ENCODE results near the gene SND1.
"Not testable (repeated sequence)": the region's sequence is repeated elsewhere in the genome, so short reads cannot be mapped to it uniquely, and the experiment has no call there.

The SND1 gene

DNA sequence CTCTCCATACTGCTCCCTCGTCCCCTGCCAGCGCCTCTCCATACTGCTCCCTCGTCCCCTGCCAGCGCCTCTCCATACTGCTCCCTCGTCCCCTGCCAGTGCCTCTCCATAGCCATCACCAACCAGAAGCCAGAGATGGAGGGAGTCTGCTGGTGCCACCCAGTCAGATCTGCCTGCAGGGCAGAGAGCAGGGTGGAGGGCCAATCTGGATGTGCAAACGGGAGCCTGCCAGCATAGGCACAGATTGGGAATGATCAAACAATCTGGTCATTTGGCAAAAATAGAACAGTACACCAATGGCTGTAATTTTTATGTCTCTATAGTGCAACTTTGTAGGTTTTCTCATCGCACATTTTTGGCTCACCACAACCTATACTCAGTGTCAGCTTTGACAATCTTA is 456.1 kb downstream of the SND1 start:
- DNase-seq: no peak

DNA sequence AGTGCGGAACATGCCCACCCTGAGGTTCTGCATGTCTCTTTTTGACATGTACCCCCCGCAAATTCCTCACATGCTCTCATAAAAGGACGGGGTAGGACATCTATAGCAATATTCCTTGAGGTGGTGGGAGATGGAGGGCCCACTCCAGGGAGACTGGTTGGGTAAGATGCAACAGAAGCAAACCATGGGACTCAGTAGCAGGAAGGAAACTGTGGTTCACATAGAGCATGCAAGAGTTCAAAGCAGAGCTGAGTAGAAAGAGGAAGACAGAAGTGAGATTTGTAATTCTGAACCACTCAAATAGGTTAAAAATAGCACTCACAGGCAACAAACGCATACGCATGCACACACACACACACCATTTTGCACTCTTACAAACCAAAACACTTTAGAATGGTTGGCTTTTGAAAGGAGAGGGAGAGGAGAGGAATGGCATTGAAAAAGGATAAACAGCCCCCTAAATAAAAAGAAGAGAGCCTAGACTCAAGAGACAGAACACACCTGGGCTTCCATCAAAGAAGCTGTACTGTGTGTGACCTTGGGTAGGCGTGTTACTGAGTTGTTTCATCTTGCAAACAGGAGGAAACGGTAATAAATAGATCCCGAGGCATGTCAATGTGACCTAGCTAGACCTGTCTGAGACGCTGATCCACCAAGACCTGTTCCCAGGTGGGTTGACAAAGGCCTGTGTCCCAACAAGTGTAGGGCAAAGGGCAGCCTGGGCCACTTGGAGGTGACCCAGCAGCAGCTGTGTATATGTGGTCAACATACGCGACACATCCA is 456.8 kb downstream of the SND1 start:
- peak; percentile 31 for DNase-seq

DNA sequence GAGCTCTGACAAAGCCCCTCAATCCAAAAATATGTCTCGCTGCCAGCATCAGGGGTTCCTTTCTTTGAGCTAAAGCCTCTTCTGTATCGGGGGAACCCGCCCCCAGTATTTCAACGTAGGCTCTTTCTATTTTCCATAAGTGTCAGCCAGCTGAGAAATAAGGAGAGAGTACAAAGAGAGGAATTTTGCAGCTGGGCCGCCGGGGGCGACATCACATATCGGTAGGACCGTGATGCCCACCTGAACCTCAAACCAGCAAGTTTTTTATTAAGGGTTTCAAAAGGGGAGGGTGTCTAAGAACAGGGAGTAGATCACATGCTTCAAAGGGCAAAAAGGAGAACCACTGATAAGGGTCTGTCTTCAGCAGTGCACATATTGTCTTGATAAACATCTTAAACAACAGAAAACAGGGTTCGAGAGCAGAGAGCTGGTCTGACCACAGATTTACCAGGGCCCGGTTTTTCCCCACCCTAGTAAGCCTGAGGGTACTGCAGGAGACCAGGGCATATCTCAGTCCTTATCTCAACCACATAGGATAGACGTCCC is 457.5 kb downstream of the SND1 start:
- DNase-seq: not testable (repeated sequence)

DNA sequence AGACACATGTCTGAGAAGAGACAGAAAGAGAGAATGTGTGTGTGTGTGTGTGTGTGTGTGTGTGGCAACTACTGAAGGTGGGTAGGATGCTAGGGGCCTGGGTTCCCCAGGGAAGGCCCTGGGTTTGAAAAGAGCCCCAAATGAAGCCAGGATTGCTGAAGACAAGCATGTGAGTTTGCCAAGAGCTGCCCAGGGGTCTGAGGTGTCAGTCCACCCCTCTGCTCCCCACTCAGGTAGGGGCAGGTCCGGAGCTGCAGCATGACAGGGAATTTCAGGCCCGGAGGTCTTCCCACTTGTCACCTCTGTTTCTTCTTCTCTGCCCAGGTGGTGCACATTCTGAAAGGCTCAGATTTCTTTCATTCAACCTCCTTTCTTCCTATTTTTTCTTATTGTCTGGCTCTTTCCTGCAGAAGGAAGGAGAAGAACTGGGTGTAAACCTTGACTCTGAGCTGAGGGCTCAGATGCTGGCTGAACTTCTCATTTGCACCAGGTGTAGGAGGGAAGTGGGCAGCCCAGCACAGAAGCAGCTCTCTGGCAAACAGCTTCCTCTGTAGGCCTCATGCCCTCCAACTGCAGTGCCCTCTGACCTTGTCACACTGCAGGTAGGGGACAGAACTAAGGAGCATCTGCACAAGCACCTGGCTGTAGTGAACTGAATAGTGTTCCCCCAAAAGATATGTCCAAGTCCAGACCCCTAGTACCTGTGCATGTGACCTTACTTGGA is 458.8 kb downstream of the SND1 start:
- DNase-seq: no peak

DNA sequence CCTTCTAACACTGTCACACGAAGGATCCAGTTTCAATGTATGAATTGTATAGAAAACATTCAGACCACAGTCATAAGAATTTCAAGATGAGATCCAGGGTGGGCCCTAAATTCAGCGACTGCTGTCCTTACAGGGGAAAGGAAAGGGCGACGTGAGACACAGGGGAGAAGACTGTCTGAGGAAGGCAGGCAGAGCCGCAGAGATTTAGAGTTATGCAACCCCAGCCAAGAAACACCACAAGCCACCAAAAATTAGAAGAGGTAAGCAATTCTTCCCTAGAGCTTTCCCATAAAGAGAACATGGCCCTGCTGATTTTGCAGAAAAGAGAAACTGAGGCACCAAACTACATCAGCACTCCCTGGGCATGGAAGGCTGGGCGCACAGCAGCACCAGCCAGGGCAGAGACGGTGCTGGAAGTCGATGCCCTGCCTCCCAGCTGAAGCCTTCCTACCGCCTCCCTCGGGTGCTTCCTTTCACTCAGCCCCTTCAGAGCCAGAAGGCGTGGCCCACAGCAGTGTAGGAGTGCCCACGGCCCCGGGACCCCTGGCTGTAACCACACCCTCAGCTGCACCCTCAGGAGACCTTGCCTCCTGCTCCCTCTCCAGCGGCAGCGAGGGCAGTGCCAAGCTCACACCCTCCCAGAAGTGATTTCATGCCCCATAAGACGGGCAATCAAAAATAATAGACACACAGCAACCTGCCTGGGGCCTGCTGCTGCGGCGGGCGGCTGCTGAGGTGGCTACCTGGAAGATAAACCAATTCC is 460.2 kb downstream of the SND1 start:
- DNase-seq: no peak

DNA sequence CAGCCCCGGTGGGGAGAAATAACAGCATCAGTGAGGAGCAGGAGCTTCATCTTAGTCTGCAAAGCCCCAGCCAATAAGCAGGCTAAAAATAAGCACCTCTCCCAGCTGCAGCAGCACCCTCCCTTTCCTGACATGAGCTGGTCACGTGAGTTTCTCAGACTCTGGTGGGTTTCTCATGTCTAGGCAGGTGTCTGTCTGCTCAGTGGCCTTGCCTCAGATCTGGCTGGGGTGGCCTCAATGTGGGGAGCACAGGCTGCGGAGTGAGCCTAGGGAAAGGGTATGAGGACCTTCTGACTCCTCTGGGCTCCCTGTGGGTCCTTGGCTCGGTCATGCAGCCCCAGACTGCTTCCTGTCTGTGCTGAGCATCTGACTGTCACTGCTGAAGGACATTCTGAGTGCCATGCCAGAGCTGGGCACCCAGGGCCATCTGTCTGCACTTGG is 460.8 kb downstream of the SND1 start:
- peak; percentile 29 for DNase-seq

DNA sequence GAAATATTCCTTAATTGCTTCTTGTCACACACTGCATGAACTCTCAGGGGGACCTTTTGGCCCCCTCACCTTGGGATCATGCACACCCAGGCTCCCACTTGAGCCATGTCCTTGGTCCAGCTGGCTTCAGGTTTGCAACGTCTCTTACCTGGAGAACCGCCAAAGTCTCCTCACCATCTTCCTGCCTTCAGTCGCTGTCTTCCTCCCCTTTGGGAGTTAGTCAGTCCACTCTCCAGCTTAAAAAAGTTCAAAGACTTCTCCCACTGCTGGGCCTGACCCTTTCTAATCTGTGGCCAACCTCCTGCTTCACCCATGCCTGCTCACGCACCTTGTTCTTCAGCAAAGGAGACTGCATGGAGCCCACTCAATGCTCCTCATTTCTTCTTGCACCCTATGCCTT is 461.8 kb downstream of the SND1 start:
- no peak for DNase-seq

DNA sequence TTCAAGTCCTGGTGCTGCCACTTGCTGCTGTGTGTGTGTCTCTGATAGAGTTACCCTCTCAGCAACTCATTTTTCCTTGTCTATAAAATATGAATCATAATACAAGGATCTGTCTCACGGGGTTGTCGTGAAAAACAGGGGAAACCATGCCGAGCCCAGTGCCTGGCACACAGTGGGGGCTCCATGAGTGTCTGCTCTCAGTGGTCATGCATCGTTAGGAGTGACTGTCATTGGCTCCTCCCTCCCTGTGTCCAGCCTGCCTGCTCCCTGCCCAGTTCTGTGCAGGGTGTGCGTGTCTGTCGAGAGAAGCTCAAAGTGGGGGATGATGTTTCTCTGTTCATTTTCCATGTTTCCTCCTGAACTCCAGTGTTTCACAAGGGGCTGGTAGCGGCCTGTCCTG is 462.8 kb downstream of the SND1 start:
- no peak for DNase-seq

DNA sequence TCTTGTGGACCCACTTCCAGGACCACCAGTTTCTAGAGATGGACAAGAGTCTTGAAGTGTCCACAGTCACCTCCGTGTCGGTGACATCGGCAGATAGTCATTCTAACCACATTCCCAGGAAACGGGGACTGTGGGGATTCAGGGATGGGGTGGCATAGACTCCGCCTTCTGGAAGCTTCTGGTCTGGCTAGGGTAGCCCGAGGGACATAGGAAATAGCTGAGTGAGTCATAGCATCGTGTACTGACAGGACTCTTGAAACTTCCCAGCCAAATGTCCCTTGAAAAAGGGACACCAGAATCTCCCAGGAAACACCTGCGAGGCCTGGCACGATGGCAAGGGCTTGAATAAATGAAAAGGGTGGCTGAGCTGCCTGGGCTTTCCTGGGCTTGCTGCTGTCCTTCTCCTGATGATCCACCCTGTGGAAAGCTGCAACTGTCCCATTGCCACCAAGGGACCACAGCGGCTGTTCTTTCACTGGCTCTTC is 463.4 kb downstream of the SND1 start:
- no peak for DNase-seq

DNA sequence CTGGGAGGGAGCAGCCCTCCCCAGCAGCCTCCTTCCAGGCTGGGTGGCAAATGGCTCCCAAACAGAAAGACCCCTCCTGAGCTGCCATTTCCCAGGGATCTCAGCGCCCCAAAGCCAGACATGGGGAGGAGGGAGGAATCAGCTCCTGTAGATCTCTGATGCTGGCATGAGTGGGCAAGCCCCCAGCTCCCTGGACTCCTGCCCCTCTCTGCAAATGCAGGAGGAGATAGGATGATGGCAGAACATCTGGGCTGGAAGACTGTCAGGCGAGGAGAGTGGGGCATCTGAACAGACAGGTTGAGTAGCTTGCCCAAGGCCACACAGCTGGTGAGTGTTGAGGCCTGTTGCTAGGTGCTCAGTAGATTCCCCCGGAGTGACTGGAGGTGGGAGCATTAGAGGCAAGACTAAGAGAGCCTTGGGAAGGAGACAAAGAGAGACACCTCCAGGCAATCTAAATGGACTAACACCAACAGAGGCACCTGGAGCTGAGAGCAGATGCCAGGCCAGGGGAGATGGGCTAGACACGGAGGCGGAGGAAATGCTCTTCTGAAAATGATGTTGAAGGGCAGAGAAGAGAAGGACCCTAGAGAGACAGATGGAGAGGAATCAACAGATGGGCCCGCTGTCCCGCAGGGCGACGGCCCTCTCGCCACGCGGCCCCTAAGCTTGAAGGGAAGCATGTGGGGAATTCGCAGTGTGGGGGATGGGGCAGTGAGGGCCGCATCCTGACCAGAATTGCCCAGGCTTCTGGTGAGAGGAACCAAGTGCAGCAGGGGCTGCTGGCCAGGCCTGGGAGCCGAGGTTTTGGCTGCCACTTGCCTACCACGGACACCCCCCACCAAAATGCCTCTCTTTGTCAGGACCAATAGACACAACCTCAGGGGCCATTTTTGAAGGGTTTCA is 464.1 kb downstream of the SND1 start:
- DNase-seq: no peak

DNA sequence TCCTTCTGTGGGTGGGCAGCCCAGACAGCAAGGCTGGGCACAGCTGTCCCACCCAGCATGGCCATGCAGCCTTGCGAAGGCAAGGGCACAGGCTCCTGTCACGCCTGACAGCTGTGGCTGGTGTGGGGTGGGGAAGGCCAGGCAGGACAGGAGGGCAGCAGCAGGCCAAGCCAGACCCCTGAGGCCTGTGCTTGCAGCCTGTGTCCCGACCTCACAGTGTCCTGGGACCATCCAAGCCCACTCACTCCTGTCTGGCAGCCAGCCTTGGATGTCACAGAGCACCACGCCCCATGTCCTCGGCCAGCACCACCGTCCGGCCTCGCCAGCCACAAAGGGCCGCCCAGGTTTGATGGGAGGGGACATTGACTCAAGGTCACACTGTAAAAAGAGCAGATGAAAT is 464.7 kb downstream of the SND1 start:
- no peak for DNase-seq

DNA sequence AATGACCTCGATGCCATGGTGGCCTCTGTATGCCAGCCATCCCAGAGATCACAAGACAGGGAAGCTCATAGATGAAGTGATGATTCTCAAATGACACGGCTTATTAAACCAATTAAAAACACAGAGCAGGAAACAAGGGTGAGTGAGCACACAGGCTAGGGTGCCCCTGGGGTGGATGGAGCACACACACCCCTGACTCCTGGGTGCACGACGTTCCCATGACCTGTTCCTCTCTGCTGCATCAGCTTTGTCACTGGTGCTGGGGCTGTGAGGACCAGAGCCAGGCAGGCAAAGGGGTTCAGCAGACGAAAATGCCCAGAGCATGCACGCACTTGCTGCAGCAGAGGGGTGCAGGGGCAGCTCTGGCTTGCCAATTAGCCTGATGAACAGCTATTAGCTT is 465.7 kb downstream of the SND1 start:
- DNase-seq: no peak

DNA sequence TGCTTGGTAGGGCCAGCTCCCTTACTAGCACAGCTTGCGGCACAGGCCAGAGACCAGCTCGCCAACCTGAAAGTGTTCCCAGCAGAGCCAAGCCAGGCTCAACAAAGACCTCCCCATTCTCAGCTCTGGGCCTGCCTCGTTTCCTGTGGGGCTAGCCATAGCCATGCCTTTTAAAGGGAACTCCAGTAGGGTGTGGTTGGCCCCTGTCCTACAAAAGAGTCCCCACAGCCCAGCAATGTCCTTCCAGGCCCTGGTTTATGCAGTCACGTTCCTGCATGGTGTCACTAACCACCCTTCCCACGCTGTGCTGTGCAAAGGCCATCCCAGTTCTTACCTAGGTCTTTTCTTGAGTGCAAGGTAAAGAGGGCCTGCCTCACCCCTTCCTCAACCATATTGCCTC is 467.0 kb downstream of the SND1 start:
- DNase-seq: no peak

DNA sequence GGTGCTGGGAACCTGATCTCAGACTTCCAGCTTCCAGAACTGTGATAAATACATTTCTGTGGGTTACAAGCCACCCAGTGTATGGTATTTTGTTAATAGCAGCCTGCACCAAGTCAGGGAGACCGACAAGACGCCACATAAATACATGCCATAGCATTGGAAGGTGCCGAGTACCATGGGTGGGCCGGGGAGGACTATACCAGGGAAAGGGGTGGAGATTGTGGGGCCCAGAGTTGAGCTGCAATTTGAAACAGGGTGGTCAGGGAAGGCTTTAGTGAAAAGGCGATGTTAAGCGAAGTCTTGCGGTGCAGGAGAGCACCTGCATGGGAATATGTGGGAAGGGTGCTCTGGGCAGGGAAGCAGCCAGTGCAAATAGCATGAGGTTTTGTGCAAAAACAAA is 468.1 kb downstream of the SND1 start:
- no peak for DNase-seq

DNA sequence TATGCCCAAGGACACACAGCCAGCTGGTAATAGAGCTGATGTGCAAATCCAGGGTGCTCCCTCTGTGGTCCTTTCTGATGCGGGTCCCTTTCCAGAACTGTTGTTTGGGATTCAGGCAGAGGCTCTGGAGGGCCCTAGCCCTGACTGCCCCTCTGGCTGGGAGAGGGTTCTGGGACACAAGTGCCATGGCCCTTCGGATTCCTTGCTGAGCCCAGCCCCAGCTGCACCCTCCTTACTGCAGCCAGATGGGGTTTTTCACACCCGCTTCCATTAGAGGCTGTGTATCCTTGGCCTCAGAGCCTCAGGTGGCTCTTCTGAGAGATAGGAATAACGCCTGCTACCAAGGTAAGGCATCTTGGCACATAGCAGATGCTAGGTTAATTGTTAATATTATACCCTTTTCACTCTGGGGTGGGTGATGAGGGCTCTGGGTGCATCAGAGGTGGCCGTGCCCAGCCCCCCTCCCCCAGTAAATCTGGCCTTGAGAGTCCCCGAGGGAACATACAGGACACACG is 469.0 kb downstream of the SND1 start:
- DNase-seq: no peak

DNA sequence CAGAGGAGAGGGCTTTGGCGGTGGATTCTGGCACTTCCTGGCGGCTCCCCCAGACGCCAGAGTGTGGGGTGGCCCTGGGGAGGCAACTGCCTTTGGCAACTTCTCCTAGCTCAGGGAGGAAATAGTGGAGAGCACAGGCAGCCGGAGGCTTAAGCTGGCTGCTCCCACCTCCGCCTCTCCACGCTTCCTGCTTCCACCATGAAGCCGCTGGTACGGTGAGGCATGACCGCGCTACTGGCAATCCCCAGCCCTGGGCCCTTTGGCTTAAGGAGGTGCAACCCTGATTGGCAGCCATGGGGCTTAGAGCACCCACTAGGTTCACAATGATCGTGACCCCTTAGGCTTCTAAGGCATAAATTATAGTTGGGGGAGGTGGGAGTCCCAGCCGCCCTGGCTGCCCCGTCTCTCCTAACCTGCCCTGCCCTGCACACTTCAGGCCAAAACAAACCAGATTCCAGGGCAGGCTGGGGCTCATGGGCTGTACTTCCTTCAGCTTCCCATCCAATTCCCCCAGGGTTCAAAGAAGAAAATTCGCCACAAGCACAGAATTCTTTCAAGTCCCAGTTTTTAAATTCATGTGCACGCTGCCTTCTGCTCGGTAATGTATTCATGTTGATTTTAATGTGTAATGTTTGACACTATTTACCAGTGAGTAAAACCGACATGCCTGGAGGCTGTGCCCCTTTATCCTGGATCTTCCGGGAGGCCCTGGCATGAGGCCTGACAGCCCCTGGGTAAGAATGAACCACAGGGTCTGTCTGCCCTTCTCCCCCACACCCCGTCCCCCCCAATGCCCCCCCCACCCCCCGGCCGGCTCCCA is 469.9 kb downstream of the SND1 start:
- DNase-seq: peak; percentile 11

DNA sequence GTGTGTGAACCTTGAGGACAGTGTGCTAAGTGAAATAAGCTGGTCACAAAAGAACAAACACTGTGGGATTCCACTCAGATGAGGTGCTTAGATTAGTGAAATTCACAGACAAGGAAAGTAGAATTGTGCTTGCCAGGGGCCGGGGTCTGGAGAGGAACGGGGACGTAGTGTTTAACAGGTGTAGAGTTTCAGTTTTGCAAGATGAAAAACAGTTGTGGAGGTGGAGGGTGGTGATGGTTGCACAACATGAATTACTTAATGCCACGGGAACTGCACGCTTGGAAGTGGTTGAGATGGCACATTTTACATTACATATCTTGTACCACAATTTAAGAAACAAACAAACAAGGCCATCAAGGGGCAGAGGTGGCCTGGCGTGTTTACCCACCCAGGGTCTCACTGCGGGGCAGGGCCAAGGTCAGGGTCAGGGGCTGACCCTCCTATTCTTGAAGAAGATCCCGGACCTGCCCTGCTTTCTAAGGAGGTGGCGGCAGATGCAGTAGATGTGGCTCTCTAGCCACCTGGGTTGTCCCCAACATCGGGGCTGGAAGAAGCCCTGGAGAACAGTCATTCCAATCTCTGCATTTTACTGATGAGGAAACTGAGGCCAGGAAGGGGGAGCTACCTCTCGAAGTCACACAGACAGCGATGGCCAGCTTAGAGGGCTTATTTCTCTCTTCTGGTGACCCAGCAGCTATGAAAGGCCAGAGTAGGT is 470.7 kb downstream of the SND1 start:
- DNase-seq: no peak

DNA sequence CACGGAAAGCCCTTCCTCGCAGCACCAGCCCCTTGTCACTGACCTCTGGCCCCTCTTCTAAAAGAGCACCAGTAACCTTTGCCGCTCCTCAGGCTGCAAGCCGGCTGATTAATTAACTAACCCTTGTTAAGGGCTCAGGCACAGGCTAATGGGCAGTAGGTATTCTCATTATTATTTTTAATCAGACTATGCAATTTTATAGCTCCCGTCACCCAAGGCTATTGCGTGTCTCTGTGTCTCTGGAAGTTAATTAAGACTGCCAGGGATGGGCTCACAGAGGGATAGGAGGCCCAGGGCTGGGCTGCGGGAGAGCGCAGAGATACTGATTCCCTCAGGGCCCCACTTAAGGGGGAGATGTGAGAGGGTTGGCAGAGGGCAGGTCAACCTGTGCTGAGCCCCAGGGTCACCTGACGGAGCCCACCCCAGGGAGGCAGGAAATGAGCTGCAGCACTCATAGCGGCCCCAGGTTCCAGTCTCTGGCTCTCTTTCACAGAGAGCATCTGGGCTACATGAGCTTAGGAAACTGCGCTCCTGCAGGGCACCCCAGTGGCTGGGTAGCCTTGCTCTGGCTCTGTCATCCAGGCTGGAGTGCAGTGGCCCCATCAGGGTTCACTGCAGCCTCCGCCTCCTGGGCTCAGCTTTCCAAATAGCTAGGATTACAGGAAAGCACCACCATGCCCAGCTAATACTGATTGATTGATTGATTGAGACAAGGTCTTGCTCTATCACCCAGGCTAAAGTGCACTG is 471.5 kb downstream of the SND1 start:
- no peak for DNase-seq

DNA sequence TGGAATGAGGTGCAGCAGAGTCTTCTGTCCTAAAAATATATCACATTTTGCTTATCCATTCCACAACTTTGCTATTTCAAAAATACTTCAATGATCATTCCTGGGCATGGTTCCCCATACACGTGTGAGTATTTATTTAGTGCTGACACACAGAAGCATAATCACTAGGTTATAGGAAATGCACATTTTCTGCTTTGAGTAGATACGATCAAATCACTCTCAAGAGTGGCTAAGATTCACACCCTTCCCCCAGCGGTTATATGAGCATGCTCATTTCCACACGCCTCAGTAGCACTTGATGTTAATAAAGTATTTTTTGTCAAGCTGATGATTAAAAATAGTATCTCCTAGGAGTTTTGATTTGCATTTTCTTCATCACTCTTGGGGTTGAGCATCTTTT is 472.8 kb downstream of the SND1 start:
- DNase-seq: no peak

DNA sequence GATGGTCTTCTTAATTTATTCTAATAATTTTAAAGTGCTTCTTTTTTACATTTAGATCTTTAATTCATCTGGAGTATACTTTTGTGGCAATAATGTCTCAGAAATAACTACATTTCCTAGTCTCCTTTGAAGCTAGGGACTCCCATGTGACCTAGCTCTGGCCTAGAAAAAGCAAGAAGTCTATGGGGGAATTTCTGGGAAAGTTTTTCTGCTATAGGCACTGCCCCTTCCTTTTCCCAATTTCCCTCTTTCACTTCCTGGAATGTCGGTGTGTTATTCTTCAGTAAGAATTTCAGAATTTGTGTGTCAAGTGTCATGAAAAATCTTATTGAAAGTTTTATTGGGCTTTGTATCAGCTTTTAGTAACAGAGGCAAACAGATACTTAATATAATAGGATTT is 473.8 kb downstream of the SND1 start:
- DNase-seq: no peak
